Fibroblast of villous mesenchyme (primary cell): ENCODE data around the gene HOXD13. TPM values are rescaled to one million over a fixed set of nuclear protein-coding genes. Genes with fewer than 3 reads are reported as not detected.

Source experiments
- DNase-seq: peaks from one replicate; pipeline ENCODE4 v3.0.0-alpha.2; 2010; ENCODE audit warnings: low read depth
- H3K4me3 ChIP-seq: 2 replicates; pipeline ENCODE4 v1.5.1; 2011; ENCODE audit warnings: low read depth, mild to moderate bottlenecking, low read length
- CTCF ChIP-seq: IDR thresholded peaks from 2 replicates; pipeline ENCODE4 v1.5.1; 2012; ENCODE audit warnings: low read depth, mild to moderate bottlenecking, low read length; ENCODE audit not compliant: insufficient read depth
- total RNA-seq: library from RNA; depleted of rRNA; stranded (reverse); fragments of >200 nt; gene quantifications from 2 replicates; pipeline ENCODE4 v1.2.3, GENCODE V29; 2012

Gene HOXD13
- total RNA-seq, 1 donor: 0.43 TPM

- no peak overlapping the region for H3K4me3 ChIP-seq
- no peak for DNase-seq
- TF ChIP-seq CTCF: no peak
Observed at GRCh38 chr2:176090862-176091261, 1.7 kb upstream of the HOXD13 start.

- no peak overlapping the region for H3K4me3 ChIP-seq
- TF ChIP-seq CTCF: no peak
- DNase-seq: no peak
Observed at GRCh38 chr2:176091329-176092258, 927 bp upstream of the HOXD13 start.

GRCh38 chr2:176093145-176093897, 800 bp downstream of the HOXD13 start:
- no peak for DNase-seq
- peak overlapping the region; percentile 20 for H3K4me3 ChIP-seq
- TF ChIP-seq CTCF: no peak

GRCh38 chr2:176093898-176094249, 1.4 kb downstream of the HOXD13 start:
- TF ChIP-seq CTCF: no peak
- no peak for DNase-seq
- H3K4me3 ChIP-seq: no peak overlapping the region

- no peak for DNase-seq
- no peak for TF ChIP-seq CTCF
- no peak overlapping the region for H3K4me3 ChIP-seq
Observed at GRCh38 chr2:176094349-176094748, 1.8 kb downstream of the HOXD13 start.

GRCh38 chr2:176095421-176095820, 2.9 kb downstream of the HOXD13 start:
- no peak overlapping the region for H3K4me3 ChIP-seq
- no peak for TF ChIP-seq CTCF
- no peak for DNase-seq
